Measurements from ENCODE around the gene PSMA2.
A peak's percentile ranks its signal among the peaks of the same experiment; 100 is the strongest.

Gene PSMA2

DNA sequence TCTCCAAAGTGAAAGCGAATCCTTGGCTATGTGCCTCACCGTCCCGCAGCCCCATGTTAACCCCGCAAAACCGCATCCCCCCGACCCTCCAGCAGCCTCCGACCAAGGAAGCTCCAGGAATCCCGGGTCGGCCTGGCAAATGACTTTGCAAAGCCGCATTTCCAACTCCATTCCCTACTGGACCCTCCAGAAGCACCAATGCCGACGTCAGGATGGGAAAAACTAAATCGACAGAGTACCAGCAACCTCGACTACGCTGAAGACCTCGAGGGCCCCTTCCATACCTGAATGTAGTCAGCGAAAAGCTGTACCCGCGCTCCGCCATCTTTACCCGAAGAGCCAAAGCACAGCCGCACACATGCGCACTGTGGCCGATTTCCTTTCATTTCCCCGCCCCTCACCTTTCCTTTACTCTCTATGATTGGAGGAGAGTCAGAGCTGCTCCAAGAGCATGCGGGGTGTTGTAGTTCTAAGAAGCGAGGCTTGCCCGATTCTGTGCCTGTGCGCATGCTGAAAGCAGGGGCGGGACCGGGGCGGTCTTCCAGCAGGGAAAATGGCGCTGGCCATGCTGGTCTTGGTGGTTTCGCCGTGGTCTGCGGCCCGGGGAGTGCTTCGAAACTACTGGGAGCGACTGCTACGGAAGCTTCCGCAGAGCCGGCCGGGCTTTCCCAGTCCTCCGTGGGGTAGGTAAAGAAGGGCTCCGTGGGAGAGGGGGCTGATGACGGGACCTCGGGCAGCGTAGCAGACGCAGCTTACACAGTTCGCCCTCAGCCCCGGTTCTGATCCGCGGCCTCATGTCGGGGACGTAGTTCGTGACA lies at the start of gene PSMA2, which contains the start of gene MRPL32:
PSMA2 (minus strand) TSS at position 341 of the 818 bp plus-strand sequence; CDS start at position 325, 16 bp downstream.
MRPL32 (plus strand) TSS at position 543 of the 818 bp plus-strand sequence; CDS start at position 554, 11 bp downstream.
- DNase-seq = peak; percentile 95

DNA sequence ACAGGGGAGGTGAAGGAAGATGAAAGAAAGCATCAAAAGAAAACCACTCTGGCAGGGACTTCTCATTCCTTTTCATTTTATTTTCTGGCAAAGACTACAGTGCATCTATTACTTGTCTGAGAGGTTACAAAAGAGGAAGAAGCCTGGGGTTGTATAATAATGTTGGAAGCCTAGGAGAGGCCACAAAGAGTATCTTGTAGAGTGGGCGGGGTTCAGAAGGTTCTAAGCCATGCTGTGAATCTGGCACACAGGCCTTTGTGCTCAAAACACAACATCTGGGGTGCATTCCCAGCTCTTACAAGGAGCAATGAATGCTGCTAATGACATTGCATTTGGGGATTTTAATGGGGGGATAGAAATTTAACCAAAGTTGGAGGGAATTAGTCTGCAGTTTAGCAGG lies 49.6 kb upstream of the PSMA2 start:
- no peak for DNase-seq

DNA sequence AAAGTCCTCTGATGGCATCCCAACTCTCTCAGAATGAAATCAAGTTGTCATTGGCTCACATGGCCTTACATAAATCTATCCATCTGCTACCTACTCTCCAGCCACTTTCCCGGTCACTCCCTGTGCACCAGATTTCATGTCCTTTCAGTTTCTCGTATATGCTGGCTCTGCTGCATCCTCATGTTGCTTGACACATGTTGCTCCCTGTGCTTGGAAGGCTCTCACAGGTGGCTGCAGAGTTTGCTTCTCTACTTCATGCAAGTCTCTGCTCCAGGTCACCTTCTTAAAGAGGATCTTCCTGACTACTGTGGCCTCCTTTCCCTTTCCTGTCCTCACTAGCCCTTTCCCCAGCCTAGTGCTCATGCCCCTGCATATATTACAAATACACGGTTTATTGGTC lies 48.5 kb upstream of the PSMA2 start:
- no peak for DNase-seq

DNA sequence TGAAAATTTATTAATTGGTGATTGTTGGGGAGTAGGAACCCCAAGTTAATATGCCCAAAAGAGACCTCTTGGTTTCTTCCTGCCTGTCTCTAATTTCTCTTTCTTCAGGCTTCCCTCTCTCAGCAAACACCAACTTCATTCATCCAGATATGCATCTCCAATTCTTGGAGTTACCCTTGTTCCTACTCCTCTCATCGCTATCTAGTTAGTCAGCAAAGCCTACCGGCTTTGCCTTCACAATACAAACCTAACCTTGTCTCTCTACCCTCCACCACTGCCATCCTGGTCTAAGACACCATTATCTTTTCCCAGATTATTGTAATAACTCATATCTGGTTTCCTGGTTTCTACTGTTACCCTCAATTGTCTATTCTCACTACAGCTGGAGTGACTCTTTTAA lies 48.1 kb upstream of the PSMA2 start:
- DNase-seq = no peak

DNA sequence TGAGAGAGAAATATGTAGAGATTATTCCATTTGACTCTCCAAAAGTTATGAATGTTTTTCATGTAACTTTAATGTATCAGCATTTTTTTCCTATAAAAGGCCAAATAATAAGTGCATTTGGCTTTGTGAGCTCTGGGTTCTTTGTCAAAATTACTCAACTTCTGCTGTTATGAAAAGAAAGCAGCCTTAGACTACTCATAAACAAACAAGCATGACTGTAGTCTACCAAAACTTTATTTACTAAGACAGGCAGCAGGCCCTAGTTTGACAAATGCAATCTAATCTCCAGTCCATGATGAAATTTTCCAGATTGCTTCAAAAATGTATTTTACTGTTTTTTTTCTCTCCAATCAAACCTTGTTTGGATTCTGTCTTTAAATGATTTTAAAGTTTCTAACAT lies 46.5 kb upstream of the PSMA2 start:
- DNase-seq = no peak

DNA sequence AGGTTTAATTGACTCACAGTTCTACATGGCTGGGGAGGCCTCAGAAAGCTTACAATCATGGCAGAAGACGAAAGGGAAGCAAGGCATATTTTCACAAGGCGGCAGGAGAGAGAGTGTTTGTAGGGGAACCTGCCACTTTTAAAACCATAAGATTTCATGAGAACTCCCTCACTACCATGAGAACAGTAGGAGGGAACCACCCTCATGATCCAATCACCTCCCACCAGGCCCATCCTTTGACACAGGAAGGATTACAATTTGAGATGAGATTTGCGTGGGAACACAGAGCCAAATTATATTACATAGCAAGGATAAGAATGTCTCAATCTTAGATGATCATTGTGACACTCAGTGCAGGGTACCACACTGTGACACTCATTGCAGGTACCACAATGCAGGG lies 44.4 kb upstream of the PSMA2 start:
- DNase-seq = no peak

DNA sequence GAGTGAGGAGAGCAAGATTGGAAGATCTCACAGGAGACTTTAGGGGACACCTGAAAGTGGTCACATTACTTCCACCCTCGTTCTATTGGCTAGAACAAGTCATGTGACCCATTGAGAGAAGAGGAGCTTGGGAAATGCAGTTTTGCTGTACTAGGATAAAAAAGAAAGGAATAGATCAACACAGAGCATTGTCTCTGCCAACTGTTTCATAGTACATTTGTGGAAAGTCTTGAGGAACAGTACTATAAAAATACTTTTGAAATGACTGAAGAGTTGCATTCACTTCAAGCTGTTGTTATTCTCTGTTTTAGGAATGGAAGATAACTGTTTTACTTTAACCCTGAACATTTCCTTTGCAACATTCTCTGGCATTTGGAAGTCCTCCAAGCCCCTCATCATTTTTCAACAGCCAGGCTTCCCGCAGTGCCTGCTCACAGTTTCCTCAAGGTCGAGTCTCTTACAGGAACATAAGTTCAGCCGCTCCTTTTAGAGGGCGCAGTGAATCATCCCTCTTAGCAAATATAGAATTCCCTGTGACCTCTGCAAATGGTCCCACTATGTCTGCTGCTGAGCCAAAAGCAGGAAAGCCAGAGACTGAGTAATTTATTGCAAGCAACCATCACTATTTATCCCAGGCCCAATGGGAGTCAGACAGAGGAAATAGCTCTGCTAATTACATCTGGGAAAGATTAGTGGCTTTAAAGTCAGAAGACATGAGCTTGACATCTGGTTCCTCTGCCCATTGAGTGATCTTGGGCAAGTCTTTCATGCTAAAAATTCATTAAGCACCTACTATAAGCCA lies 40.9 kb upstream of the PSMA2 start:
- DNase-seq = no peak

DNA sequence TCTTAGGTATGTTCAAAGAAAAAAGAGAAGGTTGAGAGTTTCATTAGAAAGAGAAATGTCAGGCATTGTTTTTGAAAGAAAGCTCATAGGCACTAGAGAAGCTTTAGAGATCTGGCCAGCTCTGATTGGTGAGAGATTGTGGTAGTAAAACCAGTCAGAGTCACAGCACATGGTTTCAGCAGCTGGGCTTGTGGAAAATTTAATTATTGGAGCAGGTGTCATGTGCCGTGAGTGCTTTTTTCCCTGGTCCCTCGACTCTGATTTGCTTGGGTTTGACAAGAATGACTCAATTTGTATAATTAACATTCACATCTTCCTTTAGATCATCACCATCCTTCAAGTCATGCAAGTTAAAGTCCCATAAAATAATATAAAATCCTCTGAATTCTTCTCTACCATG lies 35.4 kb upstream of the PSMA2 start:
- no peak for DNase-seq

DNA sequence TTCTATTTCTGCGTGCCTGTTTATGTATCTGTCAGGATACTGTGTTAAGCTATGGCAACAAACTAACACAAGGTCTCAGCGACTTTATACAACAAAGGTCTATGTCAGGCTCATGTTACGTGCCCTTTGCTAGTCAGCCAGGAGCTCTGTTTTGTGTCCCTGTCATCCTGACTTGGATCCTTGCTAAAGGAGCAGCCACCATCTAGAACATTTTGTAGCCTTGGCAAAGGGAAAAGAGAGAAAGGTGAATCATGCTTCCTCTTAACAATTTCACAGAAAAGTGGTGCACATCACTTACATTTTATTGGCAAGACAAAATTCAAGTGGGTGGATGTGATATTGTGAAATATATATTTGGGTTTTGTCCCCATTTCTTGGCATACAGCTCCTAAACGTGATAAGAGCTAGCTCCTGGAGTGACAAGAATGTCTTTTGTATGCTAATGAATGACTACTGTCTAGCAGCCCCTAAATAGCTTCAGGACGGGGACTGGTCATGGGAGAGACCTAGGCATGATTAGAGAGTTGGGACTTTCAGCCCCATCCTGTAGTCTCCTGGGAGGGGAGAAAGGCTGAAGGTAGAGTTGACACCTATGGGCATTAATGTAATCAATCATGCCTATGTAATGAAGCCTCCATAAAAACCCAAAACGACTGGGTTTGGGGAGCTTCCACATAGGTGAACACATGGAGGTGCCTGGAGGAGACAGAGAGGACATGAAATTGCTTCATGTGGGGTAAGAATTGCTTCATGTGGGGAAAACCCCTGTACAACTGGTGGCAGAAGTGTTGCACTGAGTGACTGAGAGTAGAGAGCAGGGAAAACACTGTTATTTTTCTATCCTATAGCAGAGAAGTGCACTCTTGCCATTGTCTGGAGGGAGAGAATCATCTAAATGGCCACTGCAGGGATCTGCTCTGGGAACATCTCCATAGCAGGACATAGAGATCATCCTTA lies 33.2 kb upstream of the PSMA2 start:
- no peak for DNase-seq

DNA sequence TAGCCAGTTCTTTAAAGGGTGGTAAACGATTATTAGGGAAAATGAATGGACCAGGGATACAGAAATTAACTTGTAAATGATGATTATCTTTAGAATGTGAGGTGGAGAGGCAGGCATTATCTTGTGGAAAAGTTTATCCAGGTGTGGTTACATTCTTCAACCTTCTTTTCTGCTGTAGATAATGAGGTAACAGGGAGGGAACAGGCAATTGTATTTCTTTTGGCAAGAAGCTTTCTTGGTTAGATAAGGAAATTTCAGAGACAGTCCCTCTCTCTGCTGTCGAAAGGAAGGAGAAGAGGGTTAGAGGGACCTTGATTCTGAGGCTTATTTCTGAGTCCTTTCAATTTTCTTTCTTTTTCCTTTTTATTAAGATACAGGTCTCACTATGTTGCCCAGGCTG lies 32.3 kb upstream of the PSMA2 start:
- no peak for DNase-seq

DNA sequence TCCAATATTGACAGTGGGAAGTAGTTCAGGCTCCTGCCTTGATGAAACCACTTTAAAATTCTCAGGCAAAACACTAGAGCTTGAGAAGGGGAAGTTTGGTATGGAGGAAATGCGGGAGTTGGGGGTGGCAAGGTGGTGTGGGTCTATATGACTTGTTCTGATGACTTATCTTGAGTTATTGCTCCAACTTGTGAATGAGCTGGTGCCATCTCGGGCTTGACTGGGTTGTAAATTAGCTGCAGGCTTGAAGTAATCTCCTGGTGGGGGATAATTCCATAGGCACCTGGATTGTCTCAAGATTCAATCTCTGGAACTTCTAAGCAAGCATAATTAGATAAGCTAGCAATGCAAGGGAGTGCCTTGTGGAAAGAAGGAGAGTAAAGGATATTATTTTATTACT lies 29.2 kb upstream of the PSMA2 start:
- DNase-seq = no peak

DNA sequence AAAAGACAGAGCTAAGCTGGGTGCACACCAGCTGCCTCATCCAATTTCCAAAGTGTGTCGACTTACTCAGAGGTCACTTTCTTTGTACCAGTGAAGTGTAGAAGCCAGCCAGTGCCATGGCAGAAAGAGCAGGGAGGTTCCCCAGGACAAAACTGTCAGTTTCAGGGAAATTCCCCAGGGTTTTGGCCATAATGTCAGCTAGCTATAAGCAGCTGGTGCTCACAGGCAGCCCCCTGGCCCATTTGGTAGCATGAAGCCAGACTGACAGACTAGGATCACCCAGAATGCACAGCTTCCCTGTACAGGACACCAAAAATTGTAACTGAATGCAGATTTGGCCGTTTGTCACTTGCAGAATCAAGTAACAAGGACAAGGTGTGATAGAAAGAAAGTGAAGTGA lies 28.8 kb upstream of the PSMA2 start:
- no peak for DNase-seq

DNA sequence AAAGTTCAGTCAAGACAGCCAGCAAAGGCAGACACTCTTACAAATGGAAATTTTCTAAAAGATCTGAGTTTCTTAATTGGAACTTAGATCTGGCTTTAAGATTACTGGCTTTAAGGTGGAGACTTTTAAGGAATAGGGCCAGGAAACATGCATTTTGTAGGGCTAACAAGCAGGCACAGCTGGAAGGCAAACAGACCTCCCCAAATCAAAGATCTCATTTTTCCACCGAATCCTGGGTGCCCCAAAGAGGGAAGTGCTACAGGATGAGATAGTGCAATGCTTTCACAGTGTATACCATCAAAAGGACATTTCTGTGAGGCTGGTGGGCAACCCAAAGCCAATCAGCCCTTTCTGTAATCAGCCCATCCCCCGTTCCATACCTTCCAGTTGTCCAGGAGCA lies 27.6 kb upstream of the PSMA2 start:
- no peak for DNase-seq

DNA sequence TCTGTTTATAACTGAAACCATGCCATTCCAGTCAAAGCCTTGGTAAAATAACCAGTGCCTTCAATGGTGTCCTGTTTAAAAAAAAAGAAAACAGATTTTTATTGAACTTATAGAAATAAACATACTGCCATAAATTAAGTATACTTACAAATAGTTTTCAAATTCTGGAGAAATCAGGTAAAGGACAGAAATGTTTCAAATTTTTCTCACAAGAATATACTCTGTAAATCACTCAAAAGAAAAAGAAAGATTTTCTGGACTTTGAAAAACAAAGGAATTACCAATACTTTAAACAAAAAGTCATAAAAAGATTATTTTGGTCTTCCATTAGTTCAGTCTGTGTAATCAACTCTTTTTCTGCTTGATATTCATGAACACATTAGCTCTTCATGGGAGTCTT lies 24.1 kb upstream of the PSMA2 start:
- DNase-seq = no peak

DNA sequence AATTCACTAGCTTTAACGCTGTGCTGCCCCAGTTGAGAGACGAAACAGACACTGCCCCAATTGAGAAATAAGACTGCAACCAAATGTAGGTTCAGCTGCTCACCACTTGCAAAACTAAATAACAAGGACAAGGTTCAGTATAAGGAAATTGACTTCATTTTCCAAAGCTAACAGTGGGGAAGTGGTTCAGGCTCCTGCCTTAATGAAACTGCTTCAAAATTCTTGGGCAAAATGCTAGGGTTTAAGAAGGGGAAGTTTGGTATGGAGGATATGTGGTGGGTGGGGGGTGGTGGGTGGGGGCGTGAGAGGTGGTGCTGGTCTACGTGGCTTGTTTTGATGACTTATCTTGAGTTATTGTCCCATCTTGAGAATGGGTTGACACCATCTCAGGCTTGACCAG lies 22.0 kb upstream of the PSMA2 start:
- no peak for DNase-seq

DNA sequence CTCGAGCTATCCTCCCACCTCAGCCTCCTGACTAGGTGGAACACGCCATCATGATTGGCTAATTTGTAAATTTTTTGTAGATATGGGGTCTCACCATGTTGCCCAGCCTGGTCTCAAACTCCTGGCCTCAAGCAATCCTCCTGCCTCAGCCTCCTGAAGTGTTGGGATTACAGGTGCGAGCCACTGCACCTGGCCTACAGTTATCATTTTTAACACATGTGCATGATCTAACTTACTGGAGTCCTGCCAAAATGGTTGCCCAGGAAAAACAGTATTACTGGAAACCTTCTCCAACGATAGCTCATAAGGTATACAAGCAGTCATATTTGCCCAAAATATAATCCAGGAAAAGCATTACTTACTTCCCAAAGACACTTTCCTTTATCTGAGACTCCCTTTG lies 20.4 kb upstream of the PSMA2 start:
- no peak for DNase-seq

DNA sequence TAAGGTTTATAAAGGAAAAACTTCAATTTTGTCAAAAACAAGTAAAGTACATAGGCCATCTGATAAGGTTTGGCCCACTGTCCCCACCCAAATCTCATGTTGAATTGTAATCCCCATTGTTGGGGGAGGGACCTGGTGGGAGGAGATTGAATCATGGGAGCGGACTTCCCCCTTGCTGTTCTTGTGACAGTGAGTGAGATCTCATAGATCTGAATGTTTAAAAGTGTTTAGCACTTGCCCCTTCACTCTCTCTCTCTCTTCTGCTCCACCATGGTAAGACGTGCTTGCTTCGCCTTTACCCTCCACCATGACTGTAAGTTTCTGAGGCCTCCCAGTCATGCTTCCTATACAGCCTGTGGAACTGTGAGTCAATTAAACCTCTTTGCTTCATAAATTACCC lies 18.4 kb upstream of the PSMA2 start:
- DNase-seq = no peak

DNA sequence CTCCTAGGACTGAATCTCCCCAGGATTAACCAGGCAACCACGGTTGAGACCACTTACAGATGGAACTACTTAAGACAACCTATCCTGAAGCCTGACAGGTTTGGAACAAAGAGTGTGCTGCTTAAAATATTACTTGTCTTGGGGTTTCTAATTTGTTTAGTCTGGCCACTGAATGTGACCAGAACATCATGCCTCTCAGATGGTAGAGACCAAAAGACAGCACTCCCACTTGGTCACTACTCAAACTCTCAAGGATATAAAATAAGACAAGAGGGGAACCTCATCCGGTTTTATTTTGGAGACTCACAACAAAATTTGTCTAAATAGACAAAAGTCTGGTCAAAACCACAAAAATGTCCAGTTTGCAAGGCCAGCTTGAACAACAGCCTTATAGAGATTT lies 15.5 kb upstream of the PSMA2 start:
- DNase-seq = no peak

DNA sequence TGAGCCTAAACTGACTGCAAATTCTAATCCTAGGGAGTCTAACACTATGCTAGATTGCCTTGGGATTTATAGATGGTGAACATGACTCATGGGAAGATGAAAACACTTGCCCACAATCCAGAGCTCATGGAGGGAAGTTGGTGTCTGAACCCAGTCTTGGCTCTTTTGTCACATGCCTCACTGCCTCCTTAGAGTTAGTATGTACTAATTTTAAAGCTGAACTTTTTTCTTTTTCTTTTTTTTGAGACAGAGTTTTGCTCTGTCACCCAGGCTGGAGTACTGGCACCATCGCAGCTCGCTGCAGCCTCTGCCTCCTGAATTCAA lies 14.6 kb upstream of the PSMA2 start:
- DNase-seq = no peak

DNA sequence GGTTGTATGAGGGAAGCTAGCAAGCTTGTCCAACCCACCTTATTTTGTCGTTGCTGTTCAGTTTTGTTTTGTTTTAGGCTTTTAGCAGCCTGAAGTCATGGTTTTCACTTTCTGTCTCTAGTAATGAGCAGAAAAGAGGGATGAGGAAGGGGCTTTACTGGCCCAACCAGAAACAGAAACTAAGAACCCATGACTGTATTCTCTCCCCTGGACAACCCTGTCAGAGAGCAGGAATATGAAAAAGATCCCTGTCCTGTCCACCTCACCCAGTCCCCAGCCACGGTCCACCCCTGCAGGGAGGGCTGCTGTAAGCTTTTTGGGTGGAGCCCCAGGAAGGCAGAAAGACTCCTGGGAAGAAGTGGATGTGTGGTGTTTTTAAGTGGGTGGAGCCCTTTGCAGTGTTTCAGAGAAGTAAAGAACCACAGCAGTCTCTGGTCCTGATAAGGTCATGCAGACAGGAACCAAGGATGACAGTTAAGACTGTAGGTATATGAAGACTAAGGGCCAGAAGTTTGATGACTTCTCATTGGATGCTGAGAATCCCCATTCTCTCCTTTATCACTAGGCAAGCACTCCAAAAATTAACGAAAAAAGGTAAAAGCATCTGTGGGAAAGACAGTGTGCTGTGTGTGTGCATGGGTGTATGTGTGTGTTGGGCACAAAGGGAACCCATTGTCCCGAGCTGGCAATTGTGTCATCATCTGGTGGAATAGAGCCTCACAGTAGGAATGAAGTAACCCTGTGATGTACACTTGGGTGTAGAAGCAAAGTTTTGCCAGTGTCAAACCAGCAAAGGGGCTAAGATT lies 14.1 kb upstream of the PSMA2 start:
- DNase-seq = no peak

DNA sequence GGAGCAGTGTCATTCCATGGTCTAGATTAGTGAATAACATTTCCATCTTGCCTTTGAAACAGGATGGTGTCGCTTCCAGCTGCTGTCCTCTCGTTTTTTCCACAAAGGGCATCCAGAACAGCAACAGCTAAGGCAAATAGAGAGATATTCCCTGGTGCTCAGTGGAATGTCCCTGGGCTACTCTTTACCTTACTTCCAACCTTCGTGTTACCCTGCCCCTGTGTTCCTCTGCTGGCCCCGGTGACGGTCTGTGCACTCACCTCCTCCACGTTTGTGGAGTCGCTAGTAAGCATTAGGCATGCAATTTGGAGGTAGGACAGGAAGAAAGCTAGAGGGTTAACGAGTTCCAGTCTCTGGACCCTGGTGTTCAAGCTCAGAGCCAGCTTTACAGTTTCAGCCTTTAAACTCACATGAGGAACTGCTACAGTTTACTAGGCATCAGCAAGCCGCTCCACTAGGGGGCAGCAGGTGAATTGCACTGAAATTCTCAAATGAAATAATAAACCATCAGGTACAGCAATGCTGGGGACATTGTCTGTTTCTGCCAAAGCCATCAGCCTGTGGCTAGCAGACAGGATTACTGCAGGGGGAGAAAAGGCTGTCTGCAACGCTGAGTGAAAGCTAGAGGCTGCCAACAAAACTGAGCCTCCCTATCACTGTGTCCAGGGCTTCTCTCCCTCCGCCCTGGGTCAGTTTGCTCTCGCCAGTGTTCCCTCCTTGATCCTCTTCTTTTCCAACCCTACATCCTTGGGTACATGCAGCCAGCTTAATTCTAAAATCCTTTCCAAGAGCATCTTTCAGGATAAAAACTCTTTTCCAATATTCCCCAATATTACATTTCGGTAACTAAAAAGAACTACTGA lies 9.2 kb upstream of the PSMA2 start:
- peak; percentile 87 for DNase-seq

Measured in activated CD8-positive, alpha-beta memory T cell treated with anti-CD3 and anti-CD28 coated beads for 24 hours (primary cell).